ENCODE results near the gene PLPPR2.
"Not testable (repeated sequence)": the region's sequence is repeated elsewhere in the genome, so short reads cannot be mapped to it uniquely, and the experiment has no call there.

PLPPR2 gene, protein sequence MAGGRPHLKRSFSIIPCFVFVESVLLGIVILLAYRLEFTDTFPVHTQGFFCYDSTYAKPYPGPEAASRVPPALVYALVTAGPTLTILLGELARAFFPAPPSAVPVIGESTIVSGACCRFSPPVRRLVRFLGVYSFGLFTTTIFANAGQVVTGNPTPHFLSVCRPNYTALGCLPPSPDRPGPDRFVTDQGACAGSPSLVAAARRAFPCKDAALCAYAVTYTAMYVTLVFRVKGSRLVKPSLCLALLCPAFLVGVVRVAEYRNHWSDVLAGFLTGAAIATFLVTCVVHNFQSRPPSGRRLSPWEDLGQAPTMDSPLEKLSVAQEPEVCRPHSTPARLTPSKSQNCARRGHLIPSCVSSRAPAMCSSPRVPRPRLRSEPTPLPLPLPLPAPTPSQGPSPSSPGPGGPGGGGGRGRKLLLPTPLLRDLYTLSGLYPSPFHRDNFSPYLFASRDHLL

DNA sequence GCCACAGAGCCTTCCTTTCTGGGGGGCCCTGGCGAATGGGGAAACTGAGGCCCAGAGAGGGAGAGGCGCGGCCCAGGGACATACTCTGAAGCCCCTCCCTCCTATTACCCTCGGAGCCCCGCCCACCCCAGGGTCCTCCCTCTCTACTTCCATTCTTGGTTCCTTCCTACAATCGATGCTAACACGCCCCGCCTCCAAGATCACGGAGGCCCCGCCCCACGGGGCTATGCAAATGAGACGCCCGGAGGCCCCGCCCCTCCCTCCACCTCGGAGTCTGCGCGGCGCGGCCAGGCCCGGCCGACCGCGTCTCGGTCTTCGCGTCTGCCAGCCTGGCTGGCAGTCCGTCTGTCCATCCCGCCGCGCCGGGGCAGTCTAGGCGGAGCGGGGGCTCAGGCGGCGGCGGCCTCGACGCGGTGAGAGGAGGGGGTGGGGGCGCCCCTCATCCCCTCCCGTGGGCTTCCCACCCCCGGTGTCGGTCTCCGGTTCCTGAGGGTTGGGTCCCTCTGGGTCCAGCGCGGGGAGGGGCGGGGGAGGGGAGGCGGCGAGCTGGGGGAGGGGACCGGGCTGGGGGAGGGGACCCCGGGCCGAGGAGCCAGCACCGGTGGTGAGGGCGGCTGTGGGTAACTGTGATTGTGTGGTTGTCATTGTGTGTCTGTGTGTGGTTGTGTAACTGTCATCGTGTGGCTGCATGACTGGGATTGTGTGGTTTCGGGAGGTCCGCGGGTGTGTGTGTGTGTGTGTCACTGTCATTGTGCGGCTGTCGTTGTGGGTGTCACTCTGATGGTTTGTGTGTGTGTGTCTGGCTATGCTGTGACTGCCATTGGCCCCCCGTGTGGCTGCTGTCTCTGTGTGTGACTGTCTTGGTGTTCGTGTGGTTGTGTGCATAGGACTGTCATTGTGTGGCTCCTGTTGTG lies at the start of gene PLPPR2:
PLPPR2 (plus strand) TSS at position 273 of the 914 bp plus-strand sequence. CDS start 2,242 bp downstream, outside the sequence.
- peak; percentile 31 for DNase-seq

DNA sequence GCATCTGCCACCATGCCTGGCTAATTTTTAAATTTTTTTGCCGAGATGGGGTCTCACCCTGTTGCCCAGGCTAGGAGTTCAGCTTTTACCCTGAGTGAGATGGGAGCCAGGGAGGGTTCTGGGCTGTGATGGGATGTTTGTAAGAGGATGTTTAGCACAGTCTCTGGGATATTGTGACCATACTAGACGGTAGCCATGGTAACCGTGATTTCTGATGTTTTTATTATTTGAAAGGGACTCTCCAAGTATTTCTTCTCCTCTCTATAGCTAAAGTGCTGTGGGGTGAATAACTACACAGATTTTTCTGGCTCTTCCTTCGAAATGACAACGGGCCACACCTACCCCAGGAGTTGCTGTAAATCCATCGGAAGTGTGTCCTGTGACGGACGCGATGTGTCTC lies 48.9 kb upstream of the PLPPR2 start:
- DNase-seq: no peak

DNA sequence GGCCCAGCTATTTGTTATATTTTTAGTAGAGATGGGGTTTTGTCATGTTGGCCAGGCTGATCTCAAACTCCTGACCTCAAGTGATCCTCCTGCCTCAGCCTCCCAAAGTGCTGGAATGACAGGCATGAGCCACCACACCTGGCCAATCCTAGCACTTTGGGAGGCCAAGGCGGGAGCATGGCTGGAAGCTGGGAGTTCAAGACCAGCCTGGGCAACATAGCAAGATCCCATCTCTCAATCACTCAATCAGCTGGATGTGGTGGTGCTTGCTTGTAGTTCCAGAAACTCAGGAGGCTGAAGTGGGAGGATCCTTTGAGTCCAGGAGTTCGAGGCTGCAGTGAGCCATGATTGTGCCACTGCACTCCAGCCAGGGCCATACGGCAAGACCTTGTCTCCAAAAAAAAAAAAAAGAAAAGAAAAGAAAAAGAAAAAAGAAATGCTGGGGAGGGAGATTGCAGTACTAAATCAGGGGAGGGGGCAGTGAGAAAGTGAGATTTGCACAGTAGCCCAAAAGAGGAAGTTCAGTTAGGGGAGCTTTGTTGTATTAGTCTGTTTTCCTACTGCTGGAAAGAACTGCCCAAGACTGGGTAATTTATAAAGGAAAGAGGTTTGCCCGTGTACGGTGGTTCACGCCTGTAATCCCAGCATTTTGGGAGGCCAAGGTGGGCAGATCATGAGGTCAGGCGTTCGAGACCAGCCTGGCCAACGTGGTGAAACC lies 34.8 kb upstream of the PLPPR2 start:
- DNase-seq: not testable (repeated sequence)

DNA sequence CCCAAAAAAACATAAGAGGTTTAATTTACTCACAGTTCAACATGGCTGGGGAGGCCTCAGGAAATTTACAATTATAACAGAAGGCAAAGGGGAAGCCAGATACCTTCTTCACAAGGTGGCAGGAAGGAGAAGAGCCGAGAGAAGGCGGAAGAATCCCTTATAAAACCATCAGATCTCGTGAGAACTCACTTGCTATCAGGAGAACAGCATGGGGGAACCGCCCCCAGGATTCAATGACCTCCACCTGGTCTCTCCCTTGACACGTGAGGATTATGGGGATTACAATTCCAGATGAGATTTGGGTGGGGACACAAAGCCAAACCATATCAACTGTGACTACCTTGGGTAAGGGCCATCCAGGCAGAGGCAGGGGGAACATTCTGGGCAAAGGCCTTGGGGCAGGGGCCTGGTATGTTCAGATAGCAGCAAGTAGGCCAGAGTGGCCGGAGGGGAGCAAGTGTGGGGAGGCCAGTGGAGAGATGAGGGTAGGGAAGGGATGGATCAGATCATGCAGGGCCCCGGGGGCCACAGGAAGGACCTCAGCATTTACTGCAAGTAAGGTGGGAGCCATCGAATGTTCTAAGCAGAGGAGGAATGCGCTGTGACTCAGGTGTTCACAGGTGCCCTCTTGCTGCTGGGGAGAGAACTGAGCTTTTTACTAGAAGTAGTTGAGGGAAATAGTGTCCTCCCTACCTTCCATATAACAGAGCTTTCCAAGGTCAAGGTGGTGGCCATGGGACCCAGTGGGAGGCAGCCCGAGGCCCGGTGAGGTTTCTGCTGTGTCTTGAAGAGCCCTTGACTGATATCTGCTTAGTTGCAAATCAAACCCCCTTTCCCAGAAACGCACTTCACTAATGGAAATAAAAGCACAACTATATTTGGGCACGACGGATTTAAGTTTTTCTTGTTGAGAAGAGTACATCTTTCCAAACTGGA lies 33.8 kb upstream of the PLPPR2 start:
- no peak for DNase-seq

DNA sequence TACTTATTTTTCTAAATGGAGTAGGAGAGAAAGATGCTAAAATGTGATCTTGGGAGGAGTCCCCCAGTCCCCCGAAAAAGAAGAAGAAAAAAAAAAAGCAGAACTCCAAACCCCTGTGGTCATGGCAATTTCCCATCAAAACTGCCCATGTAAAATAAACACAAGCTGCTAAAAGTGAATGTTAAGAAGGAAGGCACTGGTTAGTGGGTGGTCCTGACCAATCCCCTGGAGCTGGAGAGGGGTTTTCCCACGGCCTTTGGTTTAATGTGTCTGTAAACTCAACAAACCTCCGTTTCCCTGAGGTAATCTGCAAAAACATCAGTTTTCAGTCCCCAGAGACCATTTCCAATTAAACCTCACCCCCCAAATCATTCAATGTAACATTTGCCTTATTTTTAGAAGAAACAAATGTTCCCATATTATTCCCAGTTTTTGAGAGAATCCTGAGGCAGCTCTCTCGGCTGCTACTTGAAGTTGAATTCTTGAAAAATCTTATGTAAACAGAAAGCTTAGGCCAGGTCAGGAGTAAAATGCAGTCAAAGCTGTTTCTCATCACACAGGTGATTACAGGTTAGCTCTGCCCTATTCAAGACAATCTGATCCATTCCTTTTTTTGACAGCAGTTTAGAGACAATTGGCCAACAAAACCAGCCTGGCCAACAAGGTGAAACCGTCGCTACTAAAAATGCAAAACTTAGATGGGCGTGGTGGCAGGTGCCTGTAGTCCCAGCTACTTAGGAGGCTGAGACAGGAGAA lies 32.8 kb upstream of the PLPPR2 start:
- DNase-seq: no peak

DNA sequence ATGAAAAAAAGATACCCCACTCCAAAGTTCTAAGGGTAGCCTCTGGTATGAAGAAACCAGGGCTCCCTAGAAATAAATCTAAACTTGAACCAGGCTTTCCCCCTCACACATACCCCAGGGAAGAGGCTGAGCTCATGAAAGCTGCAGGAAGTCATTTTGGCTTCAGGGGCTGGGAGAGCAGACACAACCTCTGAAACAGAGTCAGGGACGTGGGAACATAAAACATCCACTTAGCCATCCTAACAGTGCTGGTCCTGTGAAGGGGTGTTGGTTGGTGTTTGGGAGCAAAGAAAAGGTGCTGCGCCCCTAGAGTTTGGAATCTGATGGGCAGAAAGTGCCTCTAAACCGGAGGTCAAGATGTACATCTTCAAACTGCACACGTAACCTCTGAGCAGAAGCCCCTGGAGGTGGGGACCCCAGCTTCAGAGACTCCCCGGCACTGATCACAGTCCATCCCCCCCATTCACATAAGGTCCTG lies 31.6 kb upstream of the PLPPR2 start:
- no peak for DNase-seq

DNA sequence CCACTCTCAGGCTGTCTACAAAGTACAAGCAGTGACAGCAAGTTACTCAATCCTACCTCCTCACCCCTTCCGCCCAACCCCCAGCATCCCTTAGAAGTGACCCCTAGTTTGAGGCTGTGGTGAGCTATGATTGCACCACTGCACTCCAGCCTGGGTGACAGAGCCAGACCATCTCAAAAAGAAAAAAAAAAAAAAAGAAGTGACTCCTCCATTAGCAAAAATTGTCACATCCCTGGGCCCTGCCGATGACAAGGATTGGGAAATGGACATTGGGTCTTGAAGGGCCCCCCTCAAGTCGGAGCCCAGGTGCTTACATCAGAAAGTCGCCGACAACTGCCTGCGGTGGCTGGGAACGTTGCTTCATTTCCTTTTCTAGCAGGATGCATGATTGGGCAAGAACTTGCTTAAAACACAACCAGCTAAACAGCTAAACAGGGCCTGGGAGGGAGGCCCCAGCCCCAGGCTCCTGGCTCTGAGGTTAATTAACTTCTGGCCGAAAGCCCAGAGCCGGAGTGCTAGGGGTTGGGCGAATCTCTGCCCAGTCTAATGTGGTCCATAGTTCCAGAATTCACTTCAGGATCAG lies 31.1 kb upstream of the PLPPR2 start:
- DNase-seq: no peak

DNA sequence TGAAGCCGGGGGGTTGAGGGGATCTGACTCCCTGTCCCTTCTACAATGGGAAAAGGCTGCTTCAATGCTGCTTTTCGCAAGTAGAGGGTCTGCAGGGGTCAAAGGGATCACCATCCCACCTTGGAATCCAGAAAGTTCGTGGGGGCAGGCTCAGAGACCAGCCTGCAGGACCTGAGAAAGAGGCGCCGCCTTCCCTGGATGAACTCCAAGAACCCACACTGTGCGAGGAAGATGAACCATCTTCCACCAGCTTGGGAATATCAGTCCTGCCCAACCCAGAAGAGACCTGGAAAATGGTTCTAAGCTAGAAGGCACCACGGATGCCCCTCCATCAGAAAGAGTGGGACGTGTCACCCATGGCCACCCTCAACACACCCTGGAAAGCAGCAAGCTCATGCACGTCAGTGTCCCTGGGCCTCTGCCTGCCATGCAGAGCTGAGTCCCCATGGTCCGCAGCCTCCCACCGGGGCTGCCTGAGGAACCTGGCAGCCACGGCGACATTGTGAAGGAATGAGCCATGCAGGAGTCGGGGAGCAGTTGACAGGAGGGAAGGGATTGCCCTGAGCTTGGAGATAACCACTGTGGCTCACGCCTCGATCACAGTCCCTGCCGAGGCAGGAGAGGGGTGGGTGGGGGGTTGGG lies 30.4 kb upstream of the PLPPR2 start:
- no peak for DNase-seq

DNA sequence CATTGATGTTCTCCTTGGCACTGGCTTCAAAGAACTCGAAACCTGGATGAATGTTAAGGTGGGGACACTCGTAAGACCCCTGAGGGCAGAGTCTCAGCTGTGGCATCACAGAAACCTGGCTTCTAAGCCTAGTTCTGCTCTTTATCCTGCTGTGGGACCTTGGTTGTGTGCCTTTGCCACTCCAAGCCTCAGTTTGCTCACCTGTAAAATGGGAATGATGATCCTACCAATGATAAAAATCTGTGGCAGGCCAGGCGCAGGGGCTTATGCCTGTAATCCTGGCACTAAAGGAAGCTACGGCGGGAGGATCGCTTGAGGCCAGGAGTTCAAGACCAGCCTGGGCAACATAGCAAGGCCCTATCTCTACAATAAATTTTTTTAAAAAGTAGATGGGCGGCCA lies 29.7 kb upstream of the PLPPR2 start:
- no peak for DNase-seq

DNA sequence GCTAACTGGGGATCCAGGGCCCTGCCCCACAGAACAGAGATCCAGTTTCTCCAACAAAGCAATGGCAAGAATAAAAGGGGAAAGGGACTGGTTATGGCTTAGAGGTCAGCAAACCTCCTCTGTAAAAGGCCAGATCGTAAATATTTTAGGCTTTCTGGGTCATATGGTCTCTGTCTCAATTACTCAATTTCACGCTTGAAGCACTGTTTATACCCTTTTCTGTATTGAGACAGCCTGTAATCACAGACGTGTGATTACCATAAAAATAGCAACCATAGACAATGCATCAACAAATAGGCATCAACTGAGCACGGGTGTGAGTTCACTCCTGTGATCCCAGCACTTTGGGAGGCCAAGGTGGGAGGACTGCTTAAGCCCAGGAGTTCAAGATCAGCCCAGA lies 25.1 kb upstream of the PLPPR2 start:
- no peak for DNase-seq

DNA sequence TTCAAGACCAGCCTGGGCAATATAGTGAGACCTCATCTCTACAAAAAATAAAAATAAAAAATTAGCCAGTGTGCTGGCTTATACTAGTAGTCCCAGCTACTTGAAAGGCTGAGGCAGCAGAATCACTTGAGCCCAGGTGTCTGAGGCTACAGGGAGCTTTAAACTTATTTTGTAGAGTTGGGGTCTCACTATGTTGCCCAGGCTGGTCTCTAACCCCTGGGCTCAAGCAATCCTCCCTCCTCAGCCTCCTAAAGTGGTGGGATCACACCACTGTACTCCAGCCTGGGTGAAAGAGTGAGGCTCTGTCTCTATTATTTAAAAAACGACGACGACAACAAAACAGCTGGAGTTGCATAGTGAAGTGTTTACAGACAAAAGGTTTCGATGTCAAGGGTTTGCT lies 23.7 kb upstream of the PLPPR2 start:
- no peak for DNase-seq

DNA sequence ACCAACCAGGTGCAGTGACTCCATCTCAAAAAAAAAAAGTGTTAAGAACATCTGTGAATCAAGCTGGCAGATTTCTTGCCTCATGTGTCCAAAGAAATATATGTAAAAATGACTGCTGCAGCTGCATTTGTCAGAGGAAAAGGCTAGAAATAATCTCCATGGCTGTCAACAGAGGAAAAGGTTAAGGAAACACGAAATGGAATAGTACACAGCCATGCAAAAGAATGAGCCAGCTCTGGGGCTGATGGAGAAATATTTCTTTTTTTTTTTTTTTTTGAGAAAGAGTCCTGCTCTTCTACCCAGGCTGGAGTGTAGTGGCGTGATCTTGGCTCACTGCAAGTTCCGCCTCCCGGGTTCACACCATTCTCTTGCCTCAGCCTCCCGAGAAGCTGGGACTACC lies 22.4 kb upstream of the PLPPR2 start:
- no peak for DNase-seq

DNA sequence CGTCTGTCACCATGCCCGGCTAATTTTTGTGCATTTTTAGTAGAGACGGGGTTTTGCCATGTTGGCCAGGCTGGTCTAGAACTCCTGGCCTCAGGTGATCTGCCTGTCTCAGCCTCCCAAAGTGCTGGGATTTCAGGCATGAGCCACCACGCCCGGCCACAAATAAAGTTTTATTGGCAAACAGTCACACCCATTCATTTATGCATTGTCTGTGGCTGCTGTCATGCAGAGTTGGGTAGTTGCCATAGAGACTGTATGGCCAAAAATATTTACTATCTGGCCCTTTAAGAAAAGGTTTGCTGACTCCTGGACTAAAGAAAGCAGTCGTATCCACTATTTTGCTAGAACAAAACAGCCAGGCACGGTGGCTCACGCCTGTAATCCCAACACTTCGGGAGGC lies 21.4 kb upstream of the PLPPR2 start:
- not testable (repeated sequence) for DNase-seq

DNA sequence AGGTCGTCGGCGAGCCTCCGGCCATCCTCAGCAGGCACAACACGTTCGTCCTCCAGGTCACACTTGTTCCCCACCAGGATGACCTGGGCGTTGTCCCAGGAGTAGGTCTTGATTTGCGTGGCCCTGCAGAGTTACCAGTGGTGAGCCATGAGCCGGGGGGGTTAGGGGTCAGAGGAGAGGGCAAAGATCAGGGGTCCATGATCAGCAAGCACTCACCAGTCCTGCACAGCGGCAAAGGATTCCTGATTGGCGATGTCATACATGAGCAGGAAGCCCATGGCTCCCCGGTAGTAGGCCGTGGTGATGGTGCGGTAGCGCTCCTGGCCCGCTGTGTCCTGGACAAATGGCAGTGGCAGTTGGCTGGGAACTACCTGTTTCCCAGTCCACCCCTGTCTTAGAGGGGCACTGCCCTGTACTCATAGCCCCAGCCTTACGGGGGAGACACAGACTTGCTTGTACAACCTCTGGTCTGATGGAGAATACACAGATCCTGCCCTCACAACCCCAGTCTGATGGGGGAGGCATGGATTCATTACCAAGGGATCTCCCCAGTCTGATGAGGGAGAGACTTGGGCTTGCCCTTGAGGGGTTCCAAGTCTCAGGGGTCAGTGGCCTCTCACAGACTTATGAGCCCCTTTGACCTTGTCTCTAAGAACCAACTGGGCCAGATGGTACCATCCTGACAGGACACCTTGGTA lies 19.6 kb upstream of the PLPPR2 start:
- no peak for DNase-seq

DNA sequence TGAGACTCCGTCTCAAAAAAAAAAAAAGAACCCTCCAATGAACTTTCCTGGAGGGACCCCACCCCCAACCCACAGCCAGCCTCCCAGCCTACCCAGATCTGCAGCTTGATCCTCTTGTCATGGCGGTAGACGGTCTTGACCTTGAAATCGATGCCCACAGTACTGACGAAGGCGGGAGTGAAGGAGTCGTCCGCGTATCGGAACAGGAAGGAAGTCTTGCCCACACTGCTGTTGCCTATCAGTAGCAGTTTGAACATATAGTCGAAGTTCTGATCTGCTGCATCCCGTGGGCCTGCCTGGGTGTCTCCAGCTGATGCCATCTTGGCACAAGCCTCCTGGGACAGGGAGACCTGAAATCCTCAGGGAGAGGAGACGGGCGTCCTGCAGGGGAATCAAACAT lies 18.2 kb upstream of the PLPPR2 start:
- DNase-seq: no peak

DNA sequence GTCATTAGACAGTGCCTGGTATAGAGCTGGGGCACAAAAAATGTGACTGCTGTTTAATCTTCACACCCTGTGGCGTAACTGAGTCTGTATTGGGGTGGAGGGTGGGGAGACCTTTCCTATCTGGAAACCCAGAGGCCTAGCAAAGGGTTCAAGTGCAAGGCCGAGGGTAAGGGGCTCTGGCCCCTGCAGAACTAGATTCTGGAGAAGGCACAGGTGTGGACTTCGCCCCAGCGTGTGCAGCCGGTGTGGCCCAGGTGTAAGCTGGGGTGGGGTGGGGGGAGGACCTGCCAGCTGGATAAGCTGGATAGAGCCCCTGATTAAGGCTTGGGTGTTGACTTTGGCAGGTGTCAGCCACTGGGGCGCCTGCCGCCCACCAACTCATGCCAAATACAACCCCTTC lies 17.1 kb upstream of the PLPPR2 start:
- no peak for DNase-seq

DNA sequence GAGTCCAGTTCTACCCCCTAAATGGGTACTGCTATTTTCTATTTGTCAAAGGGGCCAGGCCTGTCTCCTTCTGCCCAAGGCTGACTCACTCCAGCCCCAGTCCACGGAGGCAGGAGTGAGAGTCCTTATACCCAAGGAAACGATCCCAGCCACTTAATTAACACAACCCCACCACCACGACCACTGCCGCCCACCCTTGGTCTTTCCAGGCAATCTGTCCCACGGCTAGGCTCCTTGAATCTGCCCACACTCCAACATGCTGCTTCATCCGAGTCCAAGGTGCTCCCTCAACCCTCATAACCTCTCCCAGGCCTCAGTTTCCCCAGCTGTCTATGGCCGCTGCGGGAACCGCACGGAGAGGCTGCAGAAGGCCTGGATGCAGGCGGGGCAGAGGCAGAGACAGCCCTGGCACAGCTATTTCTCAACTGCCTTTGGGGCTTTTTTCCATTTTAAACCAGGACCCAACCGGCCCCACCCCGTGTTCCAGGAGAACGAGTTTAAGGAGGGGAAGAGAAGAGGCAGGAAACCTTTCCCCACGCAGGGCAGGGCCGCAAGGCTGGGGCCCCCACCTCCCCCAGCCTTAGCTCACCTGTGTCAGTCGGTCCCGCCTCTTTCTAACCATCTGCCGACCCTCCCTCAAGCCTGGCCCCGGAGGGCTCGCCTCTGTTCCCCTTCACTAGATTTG lies 16.5 kb upstream of the PLPPR2 start:
- no peak for DNase-seq

DNA sequence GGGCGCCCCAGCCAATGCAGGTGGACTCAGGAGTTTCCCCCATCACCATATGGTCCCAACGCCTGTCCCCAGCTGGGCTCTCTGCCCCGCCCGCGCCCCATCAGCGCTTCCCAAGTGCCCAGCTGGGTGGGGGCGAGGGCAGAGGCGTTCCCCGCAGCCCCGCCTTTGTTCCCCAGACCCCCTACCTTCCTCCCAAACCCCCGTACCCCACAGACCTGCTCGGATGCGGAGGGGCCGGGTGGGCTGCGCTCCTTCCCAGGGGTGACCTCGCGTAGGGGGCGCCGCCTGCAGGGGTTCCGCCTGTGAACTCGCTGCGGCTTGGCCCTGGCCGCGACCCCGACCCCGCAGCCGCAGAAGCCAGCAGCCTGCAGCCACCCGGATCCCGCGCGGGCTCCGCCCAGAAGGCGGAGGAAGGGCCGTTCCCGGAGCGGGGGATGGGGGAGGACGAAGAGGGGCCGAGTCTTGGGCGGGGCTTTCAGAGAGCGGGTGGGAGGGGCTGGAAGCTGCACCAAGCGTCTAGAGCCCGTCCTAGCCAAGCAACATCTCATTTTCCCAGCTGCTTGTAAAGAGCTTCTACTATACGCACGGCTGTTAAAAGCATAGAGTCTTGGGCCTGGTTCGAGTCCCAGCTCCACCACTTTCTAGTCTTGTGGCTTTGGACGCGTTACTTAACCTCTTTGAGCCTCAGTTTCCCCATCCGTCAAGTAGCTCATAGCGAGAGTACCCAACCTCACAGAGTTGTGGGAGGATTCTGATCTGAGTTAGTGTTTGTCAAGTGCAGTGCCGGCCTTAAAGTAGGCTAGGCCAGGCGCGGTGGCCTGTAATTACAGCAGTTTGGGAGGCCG lies 15.8 kb upstream of the PLPPR2 start, which contains the start of gene RAB3D:
RAB3D (minus strand) TSS at position 404 of the 845 bp plus-strand sequence. CDS start 2,258 bp downstream, outside the sequence.
- DNase-seq: peak; percentile 65
